ENCODE data around the gene ALKBH7.

ALKBH7 gene

DNA sequence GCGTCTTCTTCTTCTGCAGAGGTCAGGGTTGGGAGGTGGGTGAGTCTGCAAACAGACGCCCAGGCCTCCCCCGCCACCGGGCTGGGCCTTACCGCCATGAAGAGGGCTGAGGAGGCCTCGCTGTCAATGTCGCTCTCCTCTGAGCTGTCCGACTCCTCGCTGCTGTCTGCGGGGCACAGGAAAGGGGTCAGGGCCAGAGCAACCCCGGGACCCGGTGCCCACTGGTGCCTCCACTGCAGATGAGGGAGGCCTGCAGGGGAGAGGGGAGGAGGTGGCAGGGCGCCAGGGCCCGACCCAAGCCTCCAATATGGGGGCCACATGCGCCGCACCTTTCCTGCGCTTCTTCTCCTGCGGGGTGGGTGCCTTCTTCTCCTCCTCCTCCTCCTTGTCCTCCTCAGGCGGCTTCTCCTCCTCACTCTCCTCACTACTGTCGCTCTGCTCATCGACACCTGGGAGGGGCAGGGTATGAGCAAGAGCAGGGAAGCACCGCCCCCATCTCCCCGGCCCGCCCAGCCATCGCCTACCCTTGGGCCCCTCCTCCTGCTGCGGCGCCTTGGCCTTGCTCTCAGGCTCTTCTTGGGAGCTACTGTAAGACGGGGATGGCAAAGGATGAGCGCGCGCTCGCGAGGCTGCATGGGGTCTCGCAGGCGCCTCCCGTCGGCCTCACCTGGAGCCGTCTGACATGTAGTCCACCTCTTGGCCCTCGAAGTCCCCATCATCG is 8.6 kb downstream of the ALKBH7 start (continued):
- TF ChIP-seq, protein P1, sequence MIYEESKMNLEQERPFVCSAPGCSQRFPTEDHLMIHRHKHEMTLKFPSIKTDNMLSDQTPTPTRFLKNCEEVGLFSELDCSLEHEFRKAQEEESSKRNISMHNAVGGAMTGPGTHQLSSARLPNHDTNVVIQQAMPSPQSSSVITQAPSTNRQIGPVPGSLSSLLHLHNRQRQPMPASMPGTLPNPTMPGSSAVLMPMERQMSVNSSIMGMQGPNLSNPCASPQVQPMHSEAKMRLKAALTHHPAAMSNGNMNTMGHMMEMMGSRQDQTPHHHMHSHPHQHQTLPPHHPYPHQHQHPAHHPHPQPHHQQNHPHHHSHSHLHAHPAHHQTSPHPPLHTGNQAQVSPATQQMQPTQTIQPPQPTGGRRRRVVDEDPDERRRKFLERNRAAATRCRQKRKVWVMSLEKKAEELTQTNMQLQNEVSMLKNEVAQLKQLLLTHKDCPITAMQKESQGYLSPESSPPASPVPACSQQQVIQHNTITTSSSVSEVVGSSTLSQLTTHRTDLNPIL (CRISPR knock-in tag; IDR thresholded peaks at IDR 0.05; ENCODE audit: low read depth) = no peak
- TF ChIP-seq ZC3H10 (CRISPR knock-in tag; IDR thresholded peaks at IDR 0.05) = no peak
- TF ChIP-seq ZFP30 (CRISPR knock-in tag; IDR thresholded peaks at IDR 0.05) = no peak

DNA sequence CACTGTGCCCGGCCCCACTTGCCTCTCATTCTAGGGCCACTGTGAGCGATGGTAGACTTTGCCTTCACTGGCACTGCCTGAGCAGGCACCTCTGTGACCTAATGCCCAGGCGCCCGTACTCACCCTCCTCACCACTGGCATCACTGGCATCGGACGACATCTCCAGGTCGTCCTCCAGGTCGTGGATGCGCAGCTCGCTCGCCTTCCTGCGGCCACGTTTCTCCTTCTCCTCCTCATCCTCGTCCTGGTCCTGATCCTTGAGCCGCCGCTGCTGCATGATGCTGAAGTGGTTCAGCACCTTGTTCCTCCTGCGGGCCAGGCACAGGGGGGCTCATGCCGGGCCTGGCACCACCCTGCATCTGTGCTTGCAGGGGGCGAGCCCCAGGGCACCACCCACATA is 10.6 kb downstream of the ALKBH7 start:
- TF ChIP-seq OSR1 (CRISPR knock-in tag; IDR thresholded peaks at IDR 0.05) (no peak), ARNTL (CRISPR knock-in tag; IDR thresholded peaks at IDR 0.05; ENCODE audit: borderline replicate concordance, low read depth) (no peak), SNAI2 (CRISPR knock-in tag; IDR thresholded peaks at IDR 0.05) (no peak), ZNF565 (CRISPR knock-in tag; conservative IDR thresholded peaks at IDR 0.05; ENCODE audit: low read depth) (no peak), CSDC2 (CRISPR knock-in tag; IDR thresholded peaks at IDR 0.05) (no peak), ZC3H10 (CRISPR knock-in tag; IDR thresholded peaks at IDR 0.05) (no peak), ZFP30 (CRISPR knock-in tag; IDR thresholded peaks at IDR 0.05) (no peak), BACH2 (CRISPR knock-in tag; IDR thresholded peaks at IDR 0.05; ENCODE audit: borderline replicate concordance) (no peak), ZNF70 (CRISPR knock-in tag; IDR thresholded peaks at IDR 0.05) (no peak), ESRRG (CRISPR knock-in tag; IDR thresholded peaks at IDR 0.05) (no peak), RARB (CRISPR knock-in tag; IDR thresholded peaks at IDR 0.05) (no peak), GLIS3 (CRISPR knock-in tag; IDR thresholded peaks at IDR 0.05) (no peak), TCF4 (CRISPR knock-in tag; IDR thresholded peaks at IDR 0.05; ENCODE audit: borderline replicate concordance) (no peak), PPARA (CRISPR knock-in tag; IDR thresholded peaks at IDR 0.05; ENCODE audit: borderline replicate concordance) (no peak), ZFP3 (CRISPR knock-in tag; IDR thresholded peaks at IDR 0.05) (no peak)
- TF ChIP-seq, protein P1 (CRISPR knock-in tag; IDR thresholded peaks at IDR 0.05; ENCODE audit: low read depth) = no peak
- TF ChIP-seq, protein P2, sequence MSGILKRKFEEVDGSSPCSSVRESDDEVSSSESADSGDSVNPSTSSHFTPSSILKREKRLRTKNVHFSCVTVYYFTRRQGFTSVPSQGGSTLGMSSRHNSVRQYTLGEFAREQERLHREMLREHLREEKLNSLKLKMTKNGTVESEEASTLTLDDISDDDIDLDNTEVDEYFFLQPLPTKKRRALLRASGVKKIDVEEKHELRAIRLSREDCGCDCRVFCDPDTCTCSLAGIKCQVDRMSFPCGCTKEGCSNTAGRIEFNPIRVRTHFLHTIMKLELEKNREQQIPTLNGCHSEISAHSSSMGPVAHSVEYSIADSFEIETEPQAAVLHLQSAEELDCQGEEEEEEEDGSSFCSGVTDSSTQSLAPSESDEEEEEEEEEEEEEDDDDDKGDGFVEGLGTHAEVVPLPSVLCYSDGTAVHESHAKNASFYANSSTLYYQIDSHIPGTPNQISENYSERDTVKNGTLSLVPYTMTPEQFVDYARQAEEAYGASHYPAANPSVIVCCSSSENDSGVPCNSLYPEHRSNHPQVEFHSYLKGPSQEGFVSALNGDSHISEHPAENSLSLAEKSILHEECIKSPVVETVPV (CRISPR knock-in tag; IDR thresholded peaks at IDR 0.05) = no peak
- TF ChIP-seq, protein P3, sequence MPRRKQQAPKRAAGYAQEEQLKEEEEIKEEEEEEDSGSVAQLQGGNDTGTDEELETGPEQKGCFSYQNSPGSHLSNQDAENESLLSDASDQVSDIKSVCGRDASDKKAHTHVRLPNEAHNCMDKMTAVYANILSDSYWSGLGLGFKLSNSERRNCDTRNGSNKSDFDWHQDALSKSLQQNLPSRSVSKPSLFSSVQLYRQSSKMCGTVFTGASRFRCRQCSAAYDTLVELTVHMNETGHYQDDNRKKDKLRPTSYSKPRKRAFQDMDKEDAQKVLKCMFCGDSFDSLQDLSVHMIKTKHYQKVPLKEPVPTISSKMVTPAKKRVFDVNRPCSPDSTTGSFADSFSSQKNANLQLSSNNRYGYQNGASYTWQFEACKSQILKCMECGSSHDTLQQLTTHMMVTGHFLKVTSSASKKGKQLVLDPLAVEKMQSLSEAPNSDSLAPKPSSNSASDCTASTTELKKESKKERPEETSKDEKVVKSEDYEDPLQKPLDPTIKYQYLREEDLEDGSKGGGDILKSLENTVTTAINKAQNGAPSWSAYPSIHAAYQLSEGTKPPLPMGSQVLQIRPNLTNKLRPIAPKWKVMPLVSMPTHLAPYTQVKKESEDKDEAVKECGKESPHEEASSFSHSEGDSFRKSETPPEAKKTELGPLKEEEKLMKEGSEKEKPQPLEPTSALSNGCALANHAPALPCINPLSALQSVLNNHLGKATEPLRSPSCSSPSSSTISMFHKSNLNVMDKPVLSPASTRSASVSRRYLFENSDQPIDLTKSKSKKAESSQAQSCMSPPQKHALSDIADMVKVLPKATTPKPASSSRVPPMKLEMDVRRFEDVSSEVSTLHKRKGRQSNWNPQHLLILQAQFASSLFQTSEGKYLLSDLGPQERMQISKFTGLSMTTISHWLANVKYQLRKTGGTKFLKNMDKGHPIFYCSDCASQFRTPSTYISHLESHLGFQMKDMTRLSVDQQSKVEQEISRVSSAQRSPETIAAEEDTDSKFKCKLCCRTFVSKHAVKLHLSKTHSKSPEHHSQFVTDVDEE (CRISPR knock-in tag; IDR thresholded peaks at IDR 0.05) = no peak
- TF ChIP-seq, protein P4, sequence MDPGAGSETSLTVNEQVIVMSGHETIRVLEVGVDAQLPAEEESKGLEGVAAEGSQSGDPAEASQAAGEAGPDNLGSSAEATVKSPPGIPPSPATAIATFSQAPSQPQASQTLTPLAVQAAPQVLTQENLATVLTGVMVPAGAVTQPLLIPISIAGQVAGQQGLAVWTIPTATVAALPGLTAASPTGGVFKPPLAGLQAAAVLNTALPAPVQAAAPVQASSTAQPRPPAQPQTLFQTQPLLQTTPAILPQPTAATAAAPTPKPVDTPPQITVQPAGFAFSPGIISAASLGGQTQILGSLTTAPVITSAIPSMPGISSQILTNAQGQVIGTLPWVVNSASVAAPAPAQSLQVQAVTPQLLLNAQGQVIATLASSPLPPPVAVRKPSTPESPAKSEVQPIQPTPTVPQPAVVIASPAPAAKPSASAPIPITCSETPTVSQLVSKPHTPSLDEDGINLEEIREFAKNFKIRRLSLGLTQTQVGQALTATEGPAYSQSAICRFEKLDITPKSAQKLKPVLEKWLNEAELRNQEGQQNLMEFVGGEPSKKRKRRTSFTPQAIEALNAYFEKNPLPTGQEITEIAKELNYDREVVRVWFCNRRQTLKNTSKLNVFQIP (CRISPR knock-in tag; IDR thresholded peaks at IDR 0.05; ENCODE audit: borderline replicate concordance, low read depth) = no peak
- TF ChIP-seq, protein P5, sequence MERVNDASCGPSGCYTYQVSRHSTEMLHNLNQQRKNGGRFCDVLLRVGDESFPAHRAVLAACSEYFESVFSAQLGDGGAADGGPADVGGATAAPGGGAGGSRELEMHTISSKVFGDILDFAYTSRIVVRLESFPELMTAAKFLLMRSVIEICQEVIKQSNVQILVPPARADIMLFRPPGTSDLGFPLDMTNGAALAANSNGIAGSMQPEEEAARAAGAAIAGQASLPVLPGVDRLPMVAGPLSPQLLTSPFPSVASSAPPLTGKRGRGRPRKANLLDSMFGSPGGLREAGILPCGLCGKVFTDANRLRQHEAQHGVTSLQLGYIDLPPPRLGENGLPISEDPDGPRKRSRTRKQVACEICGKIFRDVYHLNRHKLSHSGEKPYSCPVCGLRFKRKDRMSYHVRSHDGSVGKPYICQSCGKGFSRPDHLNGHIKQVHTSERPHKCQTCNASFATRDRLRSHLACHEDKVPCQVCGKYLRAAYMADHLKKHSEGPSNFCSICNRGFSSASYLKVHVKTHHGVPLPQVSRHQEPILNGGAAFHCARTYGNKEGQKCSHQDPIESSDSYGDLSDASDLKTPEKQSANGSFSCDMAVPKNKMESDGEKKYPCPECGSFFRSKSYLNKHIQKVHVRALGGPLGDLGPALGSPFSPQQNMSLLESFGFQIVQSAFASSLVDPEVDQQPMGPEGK (CRISPR knock-in tag; IDR thresholded peaks at IDR 0.05; ENCODE audit: borderline replicate concordance) = no peak

More for the DNA sequence above, 10.6 kb downstream of the ALKBH7 start:
- no peak for ATAC-seq

Measured in SK-N-SH treated with all-trans-retinoic acid at 6 μM for 48 hours (cell line).